ENCODE results near the gene LRRC47.

DNA sequence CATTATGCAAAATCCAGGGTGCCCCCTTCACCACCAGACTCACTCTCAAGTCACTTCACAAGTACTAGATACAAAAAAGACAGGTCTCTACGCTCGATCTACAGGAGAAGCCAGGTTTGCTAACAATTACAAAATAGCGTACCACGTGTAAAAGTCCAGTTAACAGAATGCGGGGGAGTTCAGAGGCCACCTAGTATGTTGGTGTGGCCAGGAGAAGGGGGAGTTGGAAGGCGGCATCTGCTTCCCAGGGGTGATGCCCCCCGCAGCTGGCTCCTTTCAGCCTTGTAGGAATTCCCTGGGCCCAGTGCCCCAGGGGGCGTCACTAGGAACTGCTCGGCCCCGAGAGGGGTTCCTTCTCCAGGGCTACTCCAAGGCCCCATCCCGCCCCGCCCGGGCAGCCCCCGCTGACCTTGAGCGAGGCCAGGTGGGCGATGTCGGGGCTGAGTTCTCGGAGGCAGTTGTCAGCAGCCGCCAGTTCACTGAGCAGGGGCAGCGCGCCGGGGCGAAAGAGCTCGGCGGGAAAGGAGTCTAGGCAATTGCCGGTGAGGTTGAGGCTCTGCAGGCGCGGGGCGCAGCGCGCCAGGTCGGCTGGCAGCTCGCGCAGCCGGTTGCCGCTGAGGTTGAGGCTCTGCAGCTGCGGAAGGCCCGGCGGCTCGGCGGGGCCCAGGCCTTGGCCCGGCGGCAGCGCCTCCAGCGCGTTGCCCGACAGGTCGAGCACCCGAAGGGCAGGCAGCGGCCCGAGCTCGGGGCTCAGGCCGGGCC, 664 bp downstream of the LRRC47 start:
- TF ChIP-seq, protein P1, sequence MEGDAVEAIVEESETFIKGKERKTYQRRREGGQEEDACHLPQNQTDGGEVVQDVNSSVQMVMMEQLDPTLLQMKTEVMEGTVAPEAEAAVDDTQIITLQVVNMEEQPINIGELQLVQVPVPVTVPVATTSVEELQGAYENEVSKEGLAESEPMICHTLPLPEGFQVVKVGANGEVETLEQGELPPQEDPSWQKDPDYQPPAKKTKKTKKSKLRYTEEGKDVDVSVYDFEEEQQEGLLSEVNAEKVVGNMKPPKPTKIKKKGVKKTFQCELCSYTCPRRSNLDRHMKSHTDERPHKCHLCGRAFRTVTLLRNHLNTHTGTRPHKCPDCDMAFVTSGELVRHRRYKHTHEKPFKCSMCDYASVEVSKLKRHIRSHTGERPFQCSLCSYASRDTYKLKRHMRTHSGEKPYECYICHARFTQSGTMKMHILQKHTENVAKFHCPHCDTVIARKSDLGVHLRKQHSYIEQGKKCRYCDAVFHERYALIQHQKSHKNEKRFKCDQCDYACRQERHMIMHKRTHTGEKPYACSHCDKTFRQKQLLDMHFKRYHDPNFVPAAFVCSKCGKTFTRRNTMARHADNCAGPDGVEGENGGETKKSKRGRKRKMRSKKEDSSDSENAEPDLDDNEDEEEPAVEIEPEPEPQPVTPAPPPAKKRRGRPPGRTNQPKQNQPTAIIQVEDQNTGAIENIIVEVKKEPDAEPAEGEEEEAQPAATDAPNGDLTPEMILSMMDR (IDR thresholded peaks at IDR 0.05) = no peak
- no peak for TF ChIP-seq POLR2A (IDR thresholded peaks at IDR 0.05)
